GM21447 (cell line): ENCODE results near the gene MALL.
"Not testable (repeated sequence)": the region's sequence is repeated elsewhere in the genome, so short reads cannot be mapped to it uniquely, and the experiment has no call there.

Source experiments
- ATAC-seq: cut with Tn5 transposase; IDR thresholded peaks from one replicate; pipeline ENCODE4 v1.9.1; 2021; ENCODE audit not compliant: unreplicated experiment

Gene MALL

DNA sequence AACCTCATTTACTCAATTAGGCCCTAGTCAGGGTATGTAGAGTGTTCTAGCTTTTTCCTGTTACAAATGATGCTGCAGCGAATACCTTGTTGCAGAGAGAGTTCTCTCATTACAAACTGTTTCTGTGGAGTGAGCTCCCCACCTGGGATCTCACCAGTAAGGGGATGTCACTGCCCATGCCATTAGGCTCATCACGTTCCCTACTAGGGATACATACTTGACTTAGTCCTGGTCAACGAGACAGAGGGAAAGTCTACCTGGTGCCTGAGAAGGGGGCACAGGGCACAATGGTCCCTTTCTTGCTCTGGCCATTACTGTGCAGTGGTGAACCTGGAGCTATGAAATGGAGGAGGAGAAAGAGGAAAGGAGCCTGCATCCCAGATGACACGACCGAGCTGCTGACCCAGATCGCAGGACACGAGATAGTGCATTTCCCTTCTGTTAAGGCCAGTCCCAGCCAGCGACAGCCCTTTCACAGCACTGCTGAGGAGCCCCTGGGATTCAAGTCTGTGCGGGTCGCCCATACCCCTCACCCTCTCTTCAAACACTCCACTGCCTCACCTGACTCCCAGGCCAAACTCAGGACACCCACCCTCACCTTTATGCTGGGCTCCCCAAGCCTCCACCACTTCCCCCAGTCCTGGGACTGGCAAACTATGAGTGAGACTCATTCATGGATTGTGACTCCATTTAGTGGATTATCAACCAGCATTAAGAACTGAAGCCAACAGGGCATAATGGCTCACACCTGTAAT, 16.0 kb downstream of the MALL start:
- no peak for ATAC-seq

DNA sequence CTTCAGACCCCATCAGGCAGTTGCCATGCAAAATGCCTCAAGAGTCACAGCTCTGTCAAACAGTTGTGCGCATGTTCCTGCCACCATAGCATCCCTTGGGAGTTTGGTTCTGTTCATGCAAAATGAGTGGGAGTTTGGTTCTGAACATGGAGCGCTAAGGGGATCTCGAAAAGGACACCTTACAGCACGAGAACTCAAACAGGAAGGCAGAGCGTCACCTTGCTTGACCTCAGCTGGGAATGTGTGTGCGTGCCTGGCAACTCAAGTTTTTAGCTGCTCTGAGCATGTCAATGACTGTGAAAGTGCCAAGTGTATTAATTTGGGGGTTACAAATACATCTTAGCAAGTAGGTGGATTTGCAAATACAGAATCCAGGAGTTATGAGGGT, 16.6 kb downstream of the MALL start:
- no peak for ATAC-seq

DNA sequence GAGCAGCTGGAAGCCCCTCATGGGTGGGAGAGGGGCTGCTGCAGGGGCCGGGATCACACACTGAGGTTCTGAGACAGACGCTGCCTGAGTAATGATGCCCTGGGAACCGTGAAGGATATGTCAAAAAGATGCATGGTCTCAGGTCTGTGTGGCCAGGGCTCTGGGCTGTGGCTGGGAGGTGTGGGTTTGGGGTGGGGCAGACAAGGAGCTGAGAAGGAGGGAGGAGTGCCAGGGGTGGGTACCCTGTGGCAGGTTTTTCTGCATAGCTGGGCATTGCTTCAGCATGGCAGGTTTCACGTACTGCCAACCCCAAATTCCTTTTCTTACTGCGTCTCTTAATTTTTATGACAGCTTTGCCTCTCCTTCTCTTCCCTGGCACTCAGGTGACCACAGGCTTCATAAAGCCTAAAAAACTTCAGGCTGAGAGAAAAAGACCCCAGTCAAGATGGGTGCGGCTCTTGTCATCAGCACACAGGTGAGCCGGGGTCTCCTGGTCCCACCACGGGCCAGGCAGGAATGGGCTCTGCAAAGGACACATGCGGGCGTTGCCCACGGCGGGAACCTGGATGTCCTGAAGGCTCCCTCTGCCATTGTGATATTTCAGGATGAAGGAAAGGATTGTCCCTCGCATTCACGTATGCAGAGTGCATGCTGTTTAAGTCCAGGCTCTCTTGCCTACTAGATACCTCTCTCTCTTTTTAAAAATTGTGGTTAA, 18.0 kb downstream of the MALL start:
- no peak for ATAC-seq

DNA sequence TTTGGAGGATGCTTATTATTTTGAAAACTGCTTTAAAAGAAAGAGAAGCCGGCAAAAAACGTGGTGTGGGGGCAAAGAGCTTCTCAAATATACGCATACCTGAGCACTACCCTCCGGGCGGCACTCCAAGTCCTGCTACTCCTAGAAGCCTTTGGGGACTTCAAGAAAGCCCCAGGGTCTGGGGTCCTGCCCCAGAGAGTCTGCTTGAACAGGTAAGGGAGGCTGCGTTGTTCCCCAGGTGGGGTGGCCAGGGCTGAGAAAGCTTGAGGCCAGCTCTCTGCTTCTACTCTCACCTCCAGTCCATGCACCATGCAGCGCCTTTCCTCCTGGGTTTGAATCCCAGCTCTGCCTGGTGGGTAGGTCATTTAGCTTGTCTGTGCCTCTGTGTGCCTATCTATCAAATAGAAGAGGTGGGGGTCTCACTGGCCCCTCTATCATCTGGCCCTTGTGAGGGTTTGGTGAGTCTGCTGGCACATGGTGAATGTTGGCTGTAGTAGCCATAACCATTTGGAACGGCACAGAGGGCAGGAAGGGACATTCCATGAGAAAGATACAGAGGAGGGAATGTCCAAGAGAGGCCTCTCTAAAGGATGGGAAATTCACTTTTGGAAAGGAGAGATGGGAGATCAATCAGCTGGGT, 19.5 kb downstream of the MALL start:
- ATAC-seq: no peak

DNA sequence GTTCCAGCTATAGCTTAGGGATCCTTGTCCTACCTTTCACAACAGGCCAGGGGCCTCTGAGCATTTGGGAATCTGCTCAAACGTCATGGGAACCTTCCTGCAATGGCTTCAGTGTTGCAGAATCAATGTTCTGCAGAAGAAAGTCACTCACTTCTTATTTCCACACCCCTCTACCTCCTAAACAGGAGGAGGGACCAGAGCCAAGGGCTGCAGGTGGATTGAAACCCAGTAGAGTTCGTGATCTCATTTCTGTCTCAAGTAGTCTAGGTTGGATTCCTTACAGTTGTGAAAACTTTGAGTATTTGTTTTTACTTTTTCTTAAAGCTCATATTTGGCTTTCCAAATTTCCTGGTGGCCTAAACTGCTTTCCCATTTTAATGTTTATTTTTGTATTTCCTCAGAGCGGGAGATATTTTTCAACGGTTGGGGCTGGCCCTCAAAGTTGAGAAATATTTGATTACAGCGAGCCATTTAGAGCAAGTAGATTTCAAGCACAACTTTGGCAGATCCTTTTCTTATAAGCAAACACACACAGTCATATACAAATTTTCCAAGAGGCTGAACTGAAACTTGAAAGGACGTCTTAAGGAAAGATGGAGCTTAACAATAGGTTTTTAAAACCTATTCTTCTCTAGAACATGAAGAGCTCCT, 20.6 kb downstream of the MALL start:
- not testable (repeated sequence) for ATAC-seq

DNA sequence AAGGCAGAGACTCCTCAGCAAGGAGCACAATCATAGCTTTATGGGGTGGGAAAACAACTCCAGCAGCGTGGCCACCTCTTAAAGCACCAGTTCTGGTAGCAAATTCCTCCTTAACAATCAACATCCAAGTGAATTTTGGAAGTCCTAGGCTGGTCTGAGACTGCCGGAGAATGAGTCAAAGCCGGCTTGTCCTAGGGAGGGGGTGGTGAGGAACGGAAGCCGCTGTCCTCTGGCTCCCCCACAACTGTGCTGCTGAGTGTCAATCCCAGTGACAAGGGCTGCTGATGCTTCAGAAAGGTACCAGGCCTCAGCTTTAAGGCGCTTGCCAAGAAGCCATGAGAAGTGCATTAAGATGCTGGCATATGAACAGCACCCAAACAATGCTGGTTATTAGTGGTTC, 21.7 kb downstream of the MALL start:
- ATAC-seq: not testable (repeated sequence)

DNA sequence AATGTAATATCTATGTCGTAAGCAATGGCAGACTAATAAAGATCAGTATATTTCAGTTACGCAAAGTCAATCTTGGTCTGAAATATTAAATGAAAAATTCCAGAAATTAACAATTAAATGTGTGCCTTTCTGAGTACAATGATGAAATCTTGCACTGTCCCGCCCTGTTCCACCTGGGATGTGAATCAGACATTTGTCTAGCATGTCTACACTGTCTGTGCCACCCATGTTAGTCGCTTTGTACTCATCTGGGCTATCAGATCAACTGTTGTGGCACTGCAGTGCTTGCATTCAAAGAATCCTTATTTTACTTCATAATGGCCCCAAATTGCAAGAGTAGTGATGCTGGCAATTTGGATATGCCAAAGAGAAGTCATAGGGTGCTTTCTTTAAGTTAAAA, 25.5 kb downstream of the MALL start:
- ATAC-seq: not testable (repeated sequence)

DNA sequence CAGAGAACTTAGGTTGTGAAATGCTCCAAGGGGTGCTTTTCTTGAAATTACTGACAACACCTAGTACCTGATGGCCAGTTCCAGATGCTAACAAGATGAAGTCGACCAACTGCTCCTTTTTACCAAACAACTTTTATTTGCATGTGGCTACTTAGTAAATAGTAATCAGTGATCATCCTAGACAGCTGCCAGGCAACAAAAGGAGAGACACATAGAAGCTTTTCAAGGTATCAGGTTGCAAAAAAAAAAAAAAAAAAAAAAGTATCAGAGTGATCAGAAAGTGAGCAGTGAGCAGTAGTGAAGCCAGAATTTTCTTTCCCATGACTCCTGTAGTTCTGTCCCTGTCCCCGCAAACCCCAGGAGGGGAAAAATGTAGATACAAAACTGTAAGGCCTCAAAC, 31.9 kb downstream of the MALL start:
- ATAC-seq: not testable (repeated sequence)

DNA sequence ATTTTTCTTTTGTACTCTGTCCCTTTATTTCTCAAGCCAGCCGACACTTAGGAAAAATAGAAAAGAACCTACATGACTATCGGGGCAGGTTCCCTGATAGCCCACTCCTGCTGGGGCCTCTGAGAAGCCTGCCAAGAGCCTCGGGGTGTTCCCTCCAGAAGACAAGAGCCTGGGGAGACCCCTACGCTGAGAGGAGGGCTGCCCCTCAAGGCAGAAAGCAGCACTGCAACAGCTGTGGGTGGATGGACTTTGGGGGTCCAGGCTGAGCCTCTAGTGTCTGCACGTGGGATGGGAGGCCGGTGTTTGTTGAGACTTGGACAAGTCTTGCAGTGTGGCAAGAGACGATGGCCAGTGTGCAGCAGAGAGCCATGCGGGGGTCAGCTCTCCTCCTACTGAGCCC, 32.5 kb downstream of the MALL start:
- not testable (repeated sequence) for ATAC-seq

DNA sequence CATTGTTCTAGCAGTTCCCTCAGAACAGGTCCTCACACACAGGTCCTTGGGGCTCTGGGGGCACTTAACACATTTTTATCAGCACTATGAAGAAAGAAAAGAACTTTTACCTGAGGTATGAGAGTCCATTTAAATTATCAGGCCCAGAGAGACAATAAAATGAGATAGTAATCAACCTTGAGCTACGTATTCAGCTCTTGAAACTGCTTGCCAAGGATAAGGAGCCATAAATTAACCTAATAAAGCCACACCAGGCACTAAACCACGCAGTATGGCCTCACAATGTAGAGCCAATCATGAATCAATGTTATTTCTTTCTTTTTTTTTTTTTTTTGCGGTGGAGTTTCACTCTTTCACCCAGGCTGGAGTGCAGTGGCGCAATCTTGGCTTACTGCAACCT, 37.5 kb downstream of the MALL start:
- ATAC-seq: not testable (repeated sequence)

DNA sequence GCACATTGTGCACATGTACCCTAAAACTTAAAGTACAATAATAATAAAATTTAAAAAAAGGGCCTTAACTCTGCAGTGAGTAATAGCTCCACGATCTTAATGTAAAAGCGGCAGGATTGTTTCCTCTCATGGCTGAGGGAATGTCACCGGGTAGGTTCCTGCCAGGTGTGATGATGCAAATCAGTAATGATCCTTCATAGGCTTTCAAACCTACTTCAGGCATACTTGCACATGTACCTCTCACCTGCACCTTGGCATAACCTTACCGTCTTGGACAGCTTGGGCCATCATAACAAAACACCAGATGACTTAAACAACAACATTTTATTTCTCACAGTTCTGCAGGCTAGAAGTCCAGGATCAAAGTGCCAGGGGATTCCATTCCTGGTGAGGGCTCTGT, 39.7 kb downstream of the MALL start:
- not testable (repeated sequence) for ATAC-seq

DNA sequence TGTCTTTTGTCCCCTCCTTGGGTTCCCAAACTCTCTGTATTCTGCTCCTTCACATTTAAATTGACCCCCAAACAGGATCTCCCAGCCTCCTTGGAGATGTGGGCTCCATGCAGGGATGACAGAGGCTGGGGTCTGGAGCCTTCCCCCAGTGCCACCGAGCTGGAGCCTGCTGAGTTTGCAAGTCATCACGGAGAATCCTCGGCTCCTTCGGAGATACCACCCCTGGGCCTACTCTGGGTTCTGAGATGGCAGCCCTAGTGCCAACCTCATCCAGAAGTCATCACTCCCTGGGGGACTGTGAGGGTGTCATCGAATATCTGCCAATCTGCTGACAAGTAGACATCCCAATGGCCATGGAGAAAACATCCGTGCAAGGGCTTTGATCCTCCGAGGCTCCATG, 45.8 kb downstream of the MALL start:
- ATAC-seq: not testable (repeated sequence)

DNA sequence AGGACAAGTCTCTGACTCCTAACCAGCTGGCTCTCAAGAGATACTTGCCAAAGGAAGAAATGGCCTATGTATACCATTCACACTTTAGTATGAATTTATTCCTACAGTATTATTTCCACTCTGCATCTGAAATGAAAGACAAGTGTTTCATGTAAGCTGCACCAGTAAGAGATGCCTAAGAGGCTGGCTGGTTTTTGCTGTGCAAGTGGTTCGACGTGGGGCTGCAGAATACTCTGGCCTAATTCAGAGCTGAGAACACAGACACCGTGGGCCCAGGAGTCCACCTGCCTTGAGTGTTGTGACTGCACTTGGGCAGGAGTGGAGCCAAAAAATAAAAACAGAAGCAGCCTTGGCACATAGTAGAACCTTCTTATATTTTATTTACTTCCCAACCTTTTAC, 47.5 kb downstream of the MALL start:
- not testable (repeated sequence) for ATAC-seq

DNA sequence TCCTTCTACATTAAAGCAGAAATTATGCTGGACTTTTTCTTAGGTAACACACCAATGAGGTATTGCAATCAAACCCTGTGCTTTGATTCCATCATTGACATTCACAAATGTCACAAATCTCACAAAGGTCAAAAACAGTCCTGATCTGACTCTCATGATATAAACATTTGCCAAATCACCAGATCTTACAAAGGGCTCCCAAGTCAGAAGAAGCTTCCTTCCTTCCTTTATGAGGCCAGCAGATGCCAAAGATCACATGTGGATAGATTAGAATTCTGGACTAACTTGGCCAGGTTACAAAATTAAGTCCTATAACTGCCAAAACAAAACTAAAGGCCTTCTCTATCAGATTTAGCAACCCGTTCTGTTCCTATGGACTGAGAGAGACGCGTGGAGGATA, 53.3 kb downstream of the MALL start:
- not testable (repeated sequence) for ATAC-seq

DNA sequence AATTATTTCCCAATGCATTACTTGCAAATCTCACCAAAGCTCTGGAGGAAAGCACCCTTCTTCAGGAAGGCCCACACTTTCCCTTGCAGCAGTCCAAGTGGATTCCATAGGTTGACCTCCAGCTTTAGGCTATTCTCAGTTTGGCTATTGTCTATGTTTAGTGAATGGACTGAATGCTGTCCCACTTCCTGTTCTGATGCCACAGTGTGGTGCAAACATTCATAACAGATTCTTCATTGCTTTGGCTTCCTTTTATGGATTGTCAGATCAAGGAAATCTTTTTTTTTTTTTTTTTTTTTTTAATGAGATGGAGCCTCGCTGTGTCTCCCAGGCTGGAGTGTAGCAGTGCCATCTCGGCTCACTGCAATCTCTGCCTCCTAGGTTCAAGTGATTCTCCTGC, 55.1 kb downstream of the MALL start:
- ATAC-seq: not testable (repeated sequence)

DNA sequence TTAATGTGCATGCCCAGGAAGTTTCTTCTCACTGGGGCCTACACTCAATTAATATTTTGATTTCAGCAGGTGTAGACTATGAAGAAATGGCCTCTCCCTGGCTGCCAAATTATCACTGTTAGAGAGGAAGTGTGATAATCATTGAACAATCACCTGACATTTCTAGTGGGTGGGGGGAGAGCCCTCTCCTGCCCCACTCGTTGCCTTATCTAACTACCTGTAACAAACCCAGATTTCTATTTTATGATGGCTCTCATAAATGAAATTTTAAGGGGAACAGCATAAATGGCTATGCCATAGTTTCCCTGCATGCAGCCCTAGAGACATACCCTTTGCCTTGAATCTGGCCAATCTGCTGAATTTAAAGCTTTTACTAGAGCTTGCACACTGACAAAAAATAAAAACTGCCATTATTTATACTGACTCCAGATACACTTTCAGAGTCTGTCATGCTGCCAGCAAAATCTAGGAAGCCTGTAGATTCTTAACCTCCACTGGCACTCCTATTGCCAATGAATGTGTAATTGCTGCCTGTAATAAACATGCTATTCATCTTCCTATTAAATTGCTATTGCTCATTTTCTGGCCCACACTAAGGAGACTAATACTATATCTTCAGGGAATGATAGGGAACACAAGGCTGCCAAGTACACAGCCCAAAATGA, 55.8 kb downstream of the MALL start:
- ATAC-seq: not testable (repeated sequence)

DNA sequence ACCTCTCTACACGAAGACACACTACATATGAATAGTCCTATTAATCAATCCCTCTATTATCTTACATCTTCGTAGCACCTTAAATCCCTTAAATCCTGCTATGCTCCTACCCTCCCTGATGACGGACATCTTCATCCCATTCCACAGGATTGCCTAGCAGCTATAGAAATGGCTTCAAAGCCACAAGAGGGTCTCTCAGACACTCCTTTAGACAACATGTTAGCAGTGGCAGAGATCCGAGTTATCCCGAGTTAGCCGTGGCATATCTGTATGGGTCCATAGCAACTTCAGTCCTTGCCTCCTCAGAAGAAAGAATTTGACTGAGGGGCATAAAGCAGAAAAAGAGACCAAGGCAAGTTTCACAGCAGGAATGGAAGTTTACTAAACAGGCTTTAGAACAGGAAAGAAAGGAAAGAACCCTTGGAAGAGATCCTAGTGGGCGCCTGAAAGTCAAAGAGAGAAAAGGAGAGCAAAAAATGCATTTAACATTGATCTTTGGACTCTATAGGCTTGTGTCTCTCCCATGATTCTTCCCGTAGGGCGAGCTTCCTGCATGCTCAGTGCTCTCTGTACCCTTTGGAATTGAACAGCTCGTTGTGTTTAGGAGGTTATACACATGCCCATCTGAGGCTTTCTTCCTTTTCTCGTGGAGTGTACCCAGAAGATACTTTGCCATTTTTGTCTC, 56.5 kb downstream of the MALL start:
- ATAC-seq: not testable (repeated sequence)

DNA sequence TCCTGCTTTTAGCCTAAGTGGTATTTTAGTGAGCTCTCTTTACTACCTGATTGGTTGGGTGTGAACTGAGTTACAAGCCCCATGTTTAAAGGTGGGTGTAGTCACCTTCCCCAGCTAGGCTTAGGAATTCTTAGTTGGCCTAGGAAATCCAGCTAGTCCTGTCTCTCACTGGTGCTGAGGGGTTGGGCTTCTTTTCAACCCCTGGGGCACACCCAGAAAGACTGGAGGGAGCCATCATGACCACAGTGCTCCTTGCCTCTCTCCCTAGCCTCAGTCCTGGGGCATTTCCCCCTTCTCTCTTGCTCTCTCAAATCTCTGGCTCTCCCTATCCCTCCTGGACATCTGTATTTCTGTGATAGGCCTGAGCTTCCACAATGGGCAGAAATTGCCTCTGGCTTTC, 57.6 kb downstream of the MALL start:
- ATAC-seq: not testable (repeated sequence)

DNA sequence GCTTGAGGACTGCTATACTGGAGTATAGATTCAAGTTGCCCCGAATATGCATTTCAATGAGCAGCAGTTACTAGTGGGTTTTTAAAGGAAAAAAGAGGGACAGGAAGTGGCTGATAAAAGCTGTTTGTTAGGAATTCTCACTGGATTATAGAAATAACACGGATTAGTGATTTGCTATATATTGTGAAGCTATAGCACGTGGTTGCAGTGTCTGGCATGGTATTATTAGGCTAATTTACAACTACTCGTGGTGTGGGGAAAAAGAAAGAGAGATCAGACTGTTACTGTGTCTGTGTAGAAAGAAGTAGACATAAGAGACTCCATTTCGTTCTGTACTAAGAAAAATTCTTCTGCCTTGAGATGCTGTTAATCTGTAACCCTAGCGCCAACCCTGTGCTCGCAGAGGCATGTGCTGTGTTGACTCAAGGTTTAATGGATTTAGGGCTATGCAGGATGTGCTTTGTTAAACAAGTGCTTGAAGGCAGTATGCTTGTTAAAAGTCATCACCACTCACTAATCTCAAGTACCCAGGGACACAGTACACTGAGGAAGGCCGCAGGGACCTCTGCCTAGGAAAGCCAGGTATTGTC, 59.7 kb downstream of the MALL start:
- not testable (repeated sequence) for ATAC-seq
